T-helper 17 cell (primary cell): Measurements from ENCODE around the gene SECTM1. TPM values are rescaled to one million over a fixed set of nuclear protein-coding genes. Genes with fewer than 3 reads are reported as not detected.

Experiments used
- total RNA-seq, 4 donors: library from RNA in 2 of 4; stranded (reverse) in 2 of 4; gene quantifications; one replicate each; pipeline ENCODE4 v1.2.3 and lab custom pipeline; 2022 to 2026

Gene SECTM1
- total RNA-seq, 2 donors from 2014 or later, result 4.4 to 6.0 TPM

Other genes with a start within 250 kb of the SECTM1 start
- 100 to 1,000 TPM in 1 of 2 donors, 10 to 100 TPM in 1; 87.3 to 126 TPM for gene FASN, start 235.5 kb downstream of the SECTM1 start, total RNA-seq
- gene CCDC57, start 120.9 kb downstream of the SECTM1 start, total RNA-seq, result 10 to 100 TPM; 79.1 to 89.0 TPM
- gene SLC16A3, start 104.7 kb downstream of the SECTM1 start, total RNA-seq, result 10 to 100 TPM; 47.2 to 56.2 TPM
- 100 to 1,000 TPM; 218 to 273 TPM for gene CSNK1D, start 60.1 kb downstream of the SECTM1 start, total RNA-seq
- gene CD7, start 16.2 kb downstream of the SECTM1 start, total RNA-seq, result 100 to 1,000 TPM; 119 to 122 TPM
- not detected for gene TEX19, start 25.5 kb upstream of the SECTM1 start, total RNA-seq
- not detected for gene UTS2R, start 38.0 kb upstream of the SECTM1 start, total RNA-seq
- 10 to 100 TPM; 32.2 to 33.4 TPM for gene HEXD, start 84.6 kb upstream of the SECTM1 start, total RNA-seq
- 10 to 100 TPM; 15.8 to 16.5 TPM for gene OGFOD3, start 84.8 kb upstream of the SECTM1 start, total RNA-seq
- gene CYBC1, start 117.0 kb upstream of the SECTM1 start, total RNA-seq, result 100 to 1,000 TPM; 110 to 121 TPM
- gene NARF, start 125.0 kb upstream of the SECTM1 start, total RNA-seq, result 10 to 100 TPM; 86.2 to 94.4 TPM
- gene FOXK2, start 186.0 kb upstream of the SECTM1 start, total RNA-seq, result 10 to 100 TPM; 41.5 to 42.7 TPM